Measurements from ENCODE around the gene MT1X.
A peak's percentile ranks its signal among the peaks of the same experiment; 100 is the strongest.

MT1X gene

GRCh38 chr16:56683424-56684172 lies 1.3 kb downstream of the MT1X start:
- TF ChIP-seq CTCF (IDR thresholded peaks at IDR 0.05; ENCODE audit: low read length, missing control alignments): peak; percentile 1

GRCh38 chr16:56684256-56684925 lies 2.1 kb downstream of the MT1X start:
- TF ChIP-seq CTCF (IDR thresholded peaks at IDR 0.05; ENCODE audit: low read length, missing control alignments): no peak
- H3K4me3 ChIP-seq (replicated peaks; ENCODE audit: low read depth, low read length): no peak overlapping the region
- no peak for DNase-seq (ENCODE audit: low read depth)

More at GRCh38 chr16:56683424-56684172, 1.3 kb downstream of the MT1X start:
- peak overlapping the region; percentile 68 for H3K4me3 ChIP-seq (replicated peaks; ENCODE audit: low read depth, low read length)
- DNase-seq (ENCODE audit: low read depth): no peak

GRCh38 chr16:56684926-56685590 lies 2.8 kb downstream of the MT1X start:
- no peak for DNase-seq (ENCODE audit: low read depth)
- TF ChIP-seq CTCF (IDR thresholded peaks at IDR 0.05; ENCODE audit: low read length, missing control alignments): no peak
- H3K4me3 ChIP-seq (replicated peaks; ENCODE audit: low read depth, low read length): no peak overlapping the region

GRCh38 chr16:56686758-56687157 lies 4.5 kb downstream of the MT1X start:
- no peak for DNase-seq (ENCODE audit: low read depth)
- TF ChIP-seq CTCF (IDR thresholded peaks at IDR 0.05; ENCODE audit: low read length, missing control alignments): no peak
- no peak overlapping the region for H3K4me3 ChIP-seq (replicated peaks; ENCODE audit: low read depth, low read length)

- no peak for DNase-seq (ENCODE audit: low read depth)
- no peak for TF ChIP-seq CTCF (IDR thresholded peaks at IDR 0.05; ENCODE audit: low read length, missing control alignments)
- no peak overlapping the region for H3K4me3 ChIP-seq (replicated peaks; ENCODE audit: low read depth, low read length)
These were observed 6.5 kb downstream of the MT1X start for GRCh38 chr16:56688762-56689161.

GRCh38 chr16:56689171-56689570 lies 6.9 kb downstream of the MT1X start:
- TF ChIP-seq CTCF (IDR thresholded peaks at IDR 0.05; ENCODE audit: low read length, missing control alignments): no peak
- H3K4me3 ChIP-seq (replicated peaks; ENCODE audit: low read depth, low read length): no peak overlapping the region
- no peak for DNase-seq (ENCODE audit: low read depth)

All from fibroblast of pulmonary artery (primary cell).